Activated naive CD4-positive, alpha-beta T cell treated with anti-CD3 and anti-CD28 coated beads, Interleukin-2, amount 10 ng/mL, durations not matched to agents 7 days and 5 days (primary cell): Measurements from ENCODE around the gene NPAS2.
A peak's percentile ranks its signal among the peaks of the same experiment; 100 is the strongest.

Experiments used
- CTCF ChIA-PET: fragments of 350-600 bp; sonication (Branson Sonifier 250); formaldehyde crosslinking; loops from one replicate; lab custom pipeline; 2021; ENCODE audit warnings: antibody characterized with exemption; lab: Charles Lee
- DNase-seq: peaks from one replicate; pipeline ENCODE4 v3.0.0-alpha.2; 2020
- H3K27ac Mint-ChIP-seq: one replicate; pipeline ENCODE4 v1.8.0; 2021; ENCODE audit warnings: mild to moderate bottlenecking, moderate library complexity, mixed read lengths
- H3K27me3 Mint-ChIP-seq: one replicate; pipeline ENCODE4 v1.8.0; 2021; ENCODE audit warnings: mild to moderate bottlenecking, mixed read lengths
- H3K36me3 Mint-ChIP-seq: one replicate; pipeline ENCODE4 v1.8.0; 2021; ENCODE audit warnings: mixed read lengths
- H3K4me1 Mint-ChIP-seq: one replicate; pipeline ENCODE4 v1.8.0; 2021; ENCODE audit warnings: mixed read lengths
- H3K4me3 Mint-ChIP-seq: one replicate; pipeline ENCODE4 v1.8.0; 2021; ENCODE audit warnings: mild to moderate bottlenecking, moderate library complexity, mixed read lengths
- H3K9me3 Mint-ChIP-seq: one replicate; pipeline ENCODE4 v1.8.0; 2021; ENCODE audit warnings: mixed read lengths

NPAS2 gene

GRCh38 chr2:101025561-101025960 lies 205.6 kb downstream of the NPAS2 start:
- CTCF ChIA-PET: interaction anchor here (0.6 kb wide), 1 partner anchor 1197 kb away, joined by 3 read pairs; no protein-coding TSS in a partner anchor
- Mint-ChIP-seq H3K4me1 (no peaks in the 10 kb centered on the region), H3K27ac (no peak overlapping the region), H3K27me3 (peaks cover 5% of the 10 kb centered on the region), H3K36me3 (peaks cover 4% of the 10 kb centered on the region), H3K9me3 (no peaks in the 10 kb centered on the region), H3K4me3 (no peak overlapping the region)
- no peak for DNase-seq

- Mint-ChIP-seq H3K27me3 (peaks cover 11% of the 10 kb centered on the region), H3K4me1 (no peaks in the 10 kb centered on the region), H3K9me3 (no peaks in the 10 kb centered on the region), H3K27ac (no peak overlapping the region), H3K4me3 (no peak overlapping the region), H3K36me3 (no peaks in the 10 kb centered on the region)
- no peak for DNase-seq
- CTCF ChIA-PET: no interaction called here
Measured at GRCh38 chr2:101026253-101026701, 206.3 kb downstream of the NPAS2 start.

- Mint-ChIP-seq H3K4me3 (no peak overlapping the region), H3K27ac (no peak overlapping the region), H3K9me3 (no peaks in the 10 kb centered on the region), H3K36me3 (no peaks in the 10 kb centered on the region), H3K27me3 (peaks cover 11% of the 10 kb centered on the region), H3K4me1 (no peaks in the 10 kb centered on the region)
- CTCF ChIA-PET: no interaction called here
- DNase-seq: no peak
Measured at GRCh38 chr2:101026923-101027469, 207.1 kb downstream of the NPAS2 start.

- Mint-ChIP-seq H3K4me1 (no peaks in the 10 kb centered on the region), H3K36me3 (no peaks in the 10 kb centered on the region), H3K27me3 (peaks cover 11% of the 10 kb centered on the region), H3K27ac (no peak overlapping the region), H3K9me3 (no peaks in the 10 kb centered on the region), H3K4me3 (no peak overlapping the region)
- CTCF ChIA-PET: no interaction called here
- no peak for DNase-seq
Measured at GRCh38 chr2:101027852-101028251, 207.9 kb downstream of the NPAS2 start.

- Mint-ChIP-seq H3K4me3 (no peak overlapping the region), H3K27ac (no peak overlapping the region), H3K27me3 (peaks cover 11% of the 10 kb centered on the region), H3K4me1 (no peaks in the 10 kb centered on the region), H3K36me3 (no peaks in the 10 kb centered on the region), H3K9me3 (no peaks in the 10 kb centered on the region)
- CTCF ChIA-PET: interaction anchor here (0.7 to 2.1 kb wide), 2 partner anchors 174 to 1585 kb away, joined by 3 to 7 read pairs; no protein-coding TSS in a partner anchor
- no peak for DNase-seq
Measured at GRCh38 chr2:101030866-101031554, 211.1 kb downstream of the NPAS2 start.

GRCh38 chr2:101032084-101032776 lies 212.3 kb downstream of the NPAS2 start:
- Mint-ChIP-seq H3K9me3 (no peaks in the 10 kb centered on the region), H3K36me3 (no peaks in the 10 kb centered on the region), H3K4me1 (no peaks in the 10 kb centered on the region), H3K27ac (no peak overlapping the region), H3K4me3 (no peak overlapping the region), H3K27me3 (peaks cover 11% of the 10 kb centered on the region)
- DNase-seq: no peak
- CTCF ChIA-PET: interaction anchor here (0.6 to 2.1 kb wide), 3 partner anchors 120 to 356 kb away, joined by 4 to 7 read pairs (median 4); no protein-coding TSS in a partner anchor

- Mint-ChIP-seq H3K27me3 (peaks cover 5% of the 10 kb centered on the region), H3K9me3 (no peaks in the 10 kb centered on the region), H3K36me3 (no peaks in the 10 kb centered on the region), H3K27ac (no peak overlapping the region), H3K4me1 (no peaks in the 10 kb centered on the region), H3K4me3 (no peak overlapping the region)
- CTCF ChIA-PET: interaction anchor here (0.6 to 4.0 kb wide), 7 partner anchors 8 to 204 kb away, joined by 3 to 47 read pairs (median 4); no protein-coding TSS in a partner anchor
- no peak for DNase-seq
Measured at GRCh38 chr2:101036562-101036961, 216.6 kb downstream of the NPAS2 start.

GRCh38 chr2:101037161-101037755 lies 217.3 kb downstream of the NPAS2 start:
- H3K4me1 Mint-ChIP-seq: no peaks in the 10 kb centered on the region
- H3K4me3 Mint-ChIP-seq: no peak overlapping the region
- H3K36me3 Mint-ChIP-seq: no peaks in the 10 kb centered on the region
- no peaks in the 10 kb centered on the region for H3K9me3 Mint-ChIP-seq
- CTCF ChIA-PET: interaction anchor here (0.6 to 4.0 kb wide), 5 partner anchors 15 to 203 kb away, joined by 3 to 47 read pairs (median 4); no protein-coding TSS in a partner anchor
- H3K27ac Mint-ChIP-seq: no peak overlapping the region
- H3K27me3 Mint-ChIP-seq: peaks cover 5% of the 10 kb centered on the region
- no peak for DNase-seq

GRCh38 chr2:101038455-101039255 lies 218.7 kb downstream of the NPAS2 start:
- CTCF ChIA-PET: interaction anchor here (1.0 to 4.0 kb wide), 3 partner anchors 35 to 166 kb away, joined by 3 to 47 read pairs (median 9); no protein-coding TSS in a partner anchor
- Mint-ChIP-seq H3K4me1 (no peaks in the 10 kb centered on the region), H3K36me3 (no peaks in the 10 kb centered on the region), H3K9me3 (no peaks in the 10 kb centered on the region), H3K27me3 (peaks cover 11% of the 10 kb centered on the region), H3K27ac (no peak overlapping the region), H3K4me3 (no peak overlapping the region)
- peak; percentile 26 for DNase-seq

GRCh38 chr2:101040072-101040471 lies 220.1 kb downstream of the NPAS2 start:
- no peak for DNase-seq
- Mint-ChIP-seq H3K4me3 (no peak overlapping the region), H3K27ac (no peak overlapping the region), H3K27me3 (peaks cover 19% of the 10 kb centered on the region), H3K36me3 (no peaks in the 10 kb centered on the region), H3K4me1 (no peaks in the 10 kb centered on the region), H3K9me3 (no peaks in the 10 kb centered on the region)
- CTCF ChIA-PET: no interaction called here

GRCh38 chr2:101040761-101041160 lies 220.8 kb downstream of the NPAS2 start:
- DNase-seq: no peak
- Mint-ChIP-seq H3K27me3 (peaks cover 19% of the 10 kb centered on the region), H3K4me1 (no peaks in the 10 kb centered on the region), H3K36me3 (no peaks in the 10 kb centered on the region), H3K9me3 (no peaks in the 10 kb centered on the region), H3K27ac (no peak overlapping the region), H3K4me3 (no peak overlapping the region)
- CTCF ChIA-PET: no interaction called here

- CTCF ChIA-PET: no interaction called here
- no peak overlapping the region for H3K4me3 Mint-ChIP-seq
- H3K36me3 Mint-ChIP-seq: no peaks in the 10 kb centered on the region
- H3K27ac Mint-ChIP-seq: no peak overlapping the region
- H3K4me1 Mint-ChIP-seq: no peaks in the 10 kb centered on the region
- no peaks in the 10 kb centered on the region for H3K9me3 Mint-ChIP-seq
- peaks cover 23% of the 10 kb centered on the region for H3K27me3 Mint-ChIP-seq
- DNase-seq: no peak
Measured at GRCh38 chr2:101041413-101041812, 221.5 kb downstream of the NPAS2 start.

- Mint-ChIP-seq H3K27ac (no peak overlapping the region), H3K4me3 (no peak overlapping the region), H3K9me3 (no peaks in the 10 kb centered on the region), H3K27me3 (peaks cover 18% of the 10 kb centered on the region), H3K36me3 (no peaks in the 10 kb centered on the region), H3K4me1 (no peaks in the 10 kb centered on the region)
- DNase-seq: no peak
- CTCF ChIA-PET: no interaction called here
Measured at GRCh38 chr2:101045330-101045729, 225.4 kb downstream of the NPAS2 start.
